A549 (cell line): Measurements from ENCODE around the gene RXRG. TPM values are rescaled to one million over a fixed set of nuclear protein-coding genes. Genes with fewer than 3 reads are reported as not detected.

Experiments
- ATAC-seq, 2 experiments: fragments of 200-7000 bp in 1 of 2; fragments of >200 bp in 1 of 2; cut with Nextera tagmentation in 1 of 2; cut with Tn5 transposase in 1 of 2; 3 replicates each; pipeline versions ENCODE4 v1.8.0 to v1.9.1; 2018 to 2020; ENCODE audit warnings: mild to moderate bottlenecking in 1 of 2, moderate library complexity in 1 of 2
- CTCF ChIA-PET: fragments of 300-600 bp; sonication (Branson Sonifier 250); formaldehyde crosslinking; extraction: SDS; loops from one replicate; lab custom pipeline; 2021; ENCODE audit warnings: antibody characterized with exemption, inconsistent platforms; lab: Yijun Ruan, JAX
- POLR2A ChIA-PET: fragments of 350-600 bp; formaldehyde crosslinking; extraction: SDS; loops from one replicate; lab custom pipeline; 2021; ENCODE audit warnings: antibody characterized with exemption, inconsistent platforms; lab: Yijun Ruan, JAX
- DNase-seq, 2 experiments: peaks; one replicate each; pipeline versions ENCODE4 v3.0.0 to v3.0.0-alpha.2; 2011 to 2016; ENCODE audit warnings: low read depth in 1 of 2, low spot score in 1 of 2
- FAIRE-seq: peaks from 2 replicates; lab custom pipeline; 2011; peaks lifted over from hg19 to GRCh38; lab: Jason Lieb, UNC
- H3K27ac ChIP-seq, 2 experiments: fragments of >200 bp; sonication (Bioruptor Twin); formaldehyde crosslinking; 3 replicates each; pipeline ENCODE4 v1.5.1; 2016 to 2017
- H3K4me1 ChIP-seq: fragments of >200 bp; sonication (Bioruptor Twin); formaldehyde crosslinking; 3 replicates; pipeline ENCODE4 v1.6.1; 2016
- H3K4me2 ChIP-seq: fragments of >200 bp; sonication (Bioruptor Twin); formaldehyde crosslinking; 3 replicates; pipeline ENCODE4 v1.6.1; 2016
- H3K4me3 ChIP-seq: fragments of >200 bp; sonication (Bioruptor Twin); formaldehyde crosslinking; 3 replicates; pipeline ENCODE4 v1.5.1; 2016
- H3K9me3 ChIP-seq: fragments of >200 bp; sonication (Bioruptor Twin); formaldehyde crosslinking; 3 replicates; pipeline ENCODE4 v1.6.1; 2016
- ATOH8 ChIP-seq: fragments of 250-450 bp; sonication (Bioruptor Pico); IDR thresholded peaks from 2 replicates; pipeline ENCODE4 v1.5.0; 2020; ENCODE audit warnings: low read depth, mild to moderate bottlenecking, moderate library complexity
- BCL3 ChIP-seq: fragments of >200 bp; sonication (Bioruptor Twin); formaldehyde crosslinking; IDR thresholded peaks from 3 replicates; pipeline ENCODE4 v1.6.1; 2016
- BHLHE40 ChIP-seq: IDR thresholded peaks from 2 replicates; pipeline ENCODE4 v1.6.1; 2012; ENCODE audit warnings: low read depth, low read length, inconsistent platforms
- CTCF ChIP-seq: fragments of >200 bp; sonication (Bioruptor Twin); formaldehyde crosslinking; IDR thresholded peaks from 3 replicates; pipeline ENCODE4 v1.5.1; 2016
- EHMT2 ChIP-seq: fragments of 200-600 bp; sonication (generic); IDR thresholded peaks from 2 replicates; pipeline ENCODE4 v1.6.1; 2016; ENCODE audit warnings: antibody characterized with exemption, low read depth, mild to moderate bottlenecking, moderate library complexity
- EP300 ChIP-seq, 2 experiments: fragments of >200 bp; sonication (Bioruptor Twin); formaldehyde crosslinking; IDR thresholded peaks; 2 replicates in 1 of 2; 3 replicates in 1 of 2; pipeline ENCODE4 v1.6.1; 2016 to 2017
- FOSL2 ChIP-seq, 2 experiments: fragments of 450-650 bp in 1 of 2; fragments of >200 bp in 1 of 2; sonication (Bioruptor Twin) in 1 of 2; formaldehyde crosslinking; IDR thresholded peaks; 2 replicates each; pipeline versions ENCODE4 v1.5.0 to v1.6.1; 2016 to 2020; ENCODE audit warnings: mild to moderate bottlenecking in 1 of 2, moderate library complexity in 1 of 2
- FOXS1 ChIP-seq: fragments of 250-450 bp; sonication (Bioruptor Pico); IDR thresholded peaks from 2 replicates; pipeline ENCODE4 v1.5.0; 2020; ENCODE audit warnings: mild to moderate bottlenecking, moderate library complexity
- GATA3 ChIP-seq: IDR thresholded peaks from 2 replicates; pipeline ENCODE4 v1.6.1; 2012; ENCODE audit warnings: borderline replicate concordance
- HOXA7 ChIP-seq: fragments of 250-450 bp; sonication (Bioruptor Pico); IDR thresholded peaks from 2 replicates; pipeline ENCODE4 v1.5.0; 2020; ENCODE audit warnings: mild to moderate bottlenecking, moderate library complexity
- HOXB13 ChIP-seq: fragments of 250-450 bp; sonication (Bioruptor Pico); IDR thresholded peaks from 2 replicates; pipeline ENCODE4 v1.5.0; 2020; ENCODE audit warnings: low read depth, mild to moderate bottlenecking, moderate library complexity
- HOXB5 ChIP-seq: fragments of 250-450 bp; sonication (Bioruptor Pico); IDR thresholded peaks from 2 replicates; pipeline ENCODE4 v1.5.0; 2020; ENCODE audit warnings: mild to moderate bottlenecking, moderate library complexity
- JUN ChIP-seq, 2 experiments: fragments of >200 bp; sonication (Bioruptor Twin); formaldehyde crosslinking; IDR thresholded peaks; 2 replicates in 1 of 2; 3 replicates in 1 of 2; pipeline ENCODE4 v1.6.1; 2016 to 2017
- JUNB ChIP-seq: fragments of >200 bp; sonication (Bioruptor Twin); formaldehyde crosslinking; IDR thresholded peaks from 2 replicates; pipeline ENCODE4 v1.6.1; 2016
- MAZ ChIP-seq: fragments of 150-350 bp; IDR thresholded peaks from 2 replicates; pipeline ENCODE4 v1.6.1; 2014; ENCODE audit warnings: antibody characterized with exemption, low read depth, low read length, borderline replicate concordance
- NFE2L2 ChIP-seq: fragments of 150-350 bp; conservative IDR thresholded peaks from 2 replicates; pipeline ENCODE4 v1.6.1; 2014; ENCODE audit warnings: low read length
- NPAS2 ChIP-seq: fragments of 250-450 bp; sonication (Bioruptor Pico); IDR thresholded peaks from 2 replicates; pipeline ENCODE4 v1.8.0; 2022; ENCODE audit warnings: mild to moderate bottlenecking, moderate library complexity, borderline replicate concordance
- PHF8 ChIP-seq: fragments of 200-600 bp; sonication (generic); IDR thresholded peaks from 2 replicates; pipeline ENCODE4 v1.6.1; 2016; ENCODE audit warnings: low read depth, mild to moderate bottlenecking, antibody characterized with exemption, moderate library complexity, borderline replicate concordance
- RCOR1 ChIP-seq: fragments of 150-350 bp; IDR thresholded peaks from 2 replicates; pipeline ENCODE4 v1.6.1; 2014; ENCODE audit warnings: antibody characterized with exemption, low read length, low read depth
- RFX5 ChIP-seq: fragments of 450-650 bp; IDR thresholded peaks from 2 replicates; pipeline ENCODE4 v1.7.1; 2014; ENCODE audit warnings: antibody characterized with exemption, mild to moderate bottlenecking, moderate library complexity
- TFCP2L1 ChIP-seq: fragments of 250-450 bp; sonication (Bioruptor Pico); IDR thresholded peaks from 2 replicates; pipeline ENCODE4 v1.5.0; 2021; ENCODE audit warnings: mild to moderate bottlenecking
- TP53 ChIP-seq: fragments of 250-450 bp; sonication (Bioruptor Pico); IDR thresholded peaks from 2 replicates; pipeline ENCODE4 v1.5.0; 2021; ENCODE audit warnings: mild to moderate bottlenecking, moderate library complexity
- USF2 ChIP-seq: fragments of 450-650 bp; IDR thresholded peaks from 2 replicates; pipeline ENCODE4 v1.6.1; 2014; ENCODE audit warnings: antibody characterized with exemption
- ZNF302 ChIP-seq: fragments of 250-450 bp; sonication (Bioruptor Pico); IDR thresholded peaks from 2 replicates; pipeline ENCODE4 v1.9.0; 2021; ENCODE audit warnings: inconsistent platforms, mild to moderate bottlenecking, moderate library complexity
- WGBS: methylation state at CpG from one replicate; pipeline ENCODE4 v1.1.6; 2017; ENCODE audit errors: missing lambda C conversion rate; 5-methylcytosine and 5-hydroxymethylcytosine counted together
- polyA plus RNA-seq, 4 experiments: library from polyadenylated mRNA; depleted of rRNA in 3 of 4; stranded (reverse); fragments of >200 nt; fragmentation: RNase III in 1 of 4; extraction: RNeasy Plus Mini Kit Qiagen cat#74134 plus additional on column Dnase treatment in 1 of 4; gene quantifications; 2 replicates in 3 of 4; 3 replicates in 1 of 4; pipeline ENCODE4 v1.2.3, GENCODE V29; 2011 to 2017
- TF ChIP-seq, protein P1 (sequence below): IDR thresholded peaks from 2 replicates; pipeline ENCODE4 v1.6.1; 2012; ENCODE audit warnings: low read depth, borderline replicate concordance
- TF ChIP-seq, protein P2 (sequence below): IDR thresholded peaks from 2 replicates; pipeline ENCODE4 v1.6.1; 2012
- TF ChIP-seq, protein P3 (sequence below): fragments of >200 bp; sonication (Bioruptor Twin); formaldehyde crosslinking; IDR thresholded peaks from 2 replicates; pipeline ENCODE4 v1.6.1; 2016

RXRG gene
- polyA plus RNA-seq, 2 of the 4 experiments (the other 2 are of a cell fraction): not detected

DNA sequence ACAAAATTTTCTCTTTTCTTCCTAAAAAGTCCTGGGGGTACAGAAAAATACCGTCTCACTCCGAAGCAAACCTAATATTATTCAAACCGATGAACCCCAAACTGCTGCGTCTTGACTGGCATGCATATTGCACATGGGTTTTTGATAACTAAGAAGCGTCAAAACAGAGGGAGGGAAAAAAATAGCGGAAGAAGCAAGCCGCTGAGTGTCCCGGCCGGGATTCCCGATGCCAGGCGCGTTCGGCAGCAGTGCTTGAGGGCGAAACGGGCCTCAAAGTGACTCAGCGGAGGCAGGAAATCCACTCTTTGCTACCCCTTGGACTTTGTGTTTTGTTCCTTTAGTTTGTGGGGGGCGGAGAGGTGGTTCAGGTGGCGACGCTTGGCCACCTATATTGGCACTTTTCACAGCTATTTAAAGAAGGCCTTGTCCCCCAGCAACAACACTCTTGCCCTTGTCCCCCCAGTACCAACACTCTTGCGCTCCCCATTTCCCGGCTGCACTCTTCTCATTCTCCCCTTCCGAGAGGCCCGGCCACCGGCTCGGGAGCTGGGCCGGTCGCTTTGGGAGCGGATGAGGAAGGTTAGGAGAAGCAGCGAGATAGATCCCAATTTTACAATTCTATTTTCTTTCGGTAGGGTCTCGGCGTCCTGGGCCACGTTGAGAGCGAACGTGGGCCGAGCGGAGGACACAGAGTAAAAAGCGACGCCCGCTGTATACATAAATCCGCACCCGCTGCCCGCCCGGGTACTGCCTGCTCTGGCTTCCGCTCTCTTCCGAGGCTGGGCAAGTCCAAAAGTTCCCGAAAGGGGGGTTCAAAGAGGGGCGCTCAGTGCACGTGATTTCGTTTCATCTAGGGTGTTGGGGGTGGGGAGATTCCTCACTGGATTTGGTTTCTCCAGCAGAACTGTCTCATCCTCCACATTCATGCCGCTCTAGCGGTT lies 90.9 kb downstream of the RXRG start:
- Histone ChIP-seq H3K9me3 (no peaks in the 10 kb centered on the region), H3K4me3 (no peak overlapping the region), H3K4me1 (peaks cover 3% of the 10 kb centered on the region; the same call in 1 of the 3 replicates), H3K27ac (no peak overlapping the region), H3K4me2 (no peak overlapping the region)
- DNase-seq (no peak), FAIRE-seq (no peak), ATAC-seq (no peak)
- no peak for TF ChIP-seq JUN (IDR thresholded peaks at IDR 0.05)
- TF ChIP-seq BHLHE40: no peak
- TF ChIP-seq HOXA7 (CRISPR knock-in tag): no peak
- TF ChIP-seq NPAS2 (CRISPR knock-in tag): no peak
- TF ChIP-seq HOXB5 (CRISPR knock-in tag): no peak
- TF ChIP-seq TP53: no peak
- TF ChIP-seq ATOH8: no peak
- TF ChIP-seq EHMT2: no peak
- TF ChIP-seq FOXS1: no peak
- TF ChIP-seq, protein P1, sequence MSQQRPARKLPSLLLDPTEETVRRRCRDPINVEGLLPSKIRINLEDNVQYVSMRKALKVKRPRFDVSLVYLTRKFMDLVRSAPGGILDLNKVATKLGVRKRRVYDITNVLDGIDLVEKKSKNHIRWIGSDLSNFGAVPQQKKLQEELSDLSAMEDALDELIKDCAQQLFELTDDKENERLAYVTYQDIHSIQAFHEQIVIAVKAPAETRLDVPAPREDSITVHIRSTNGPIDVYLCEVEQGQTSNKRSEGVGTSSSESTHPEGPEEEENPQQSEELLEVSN: no peak
- TF ChIP-seq, protein P2, sequence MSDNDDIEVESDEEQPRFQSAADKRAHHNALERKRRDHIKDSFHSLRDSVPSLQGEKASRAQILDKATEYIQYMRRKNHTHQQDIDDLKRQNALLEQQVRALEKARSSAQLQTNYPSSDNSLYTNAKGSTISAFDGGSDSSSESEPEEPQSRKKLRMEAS: no peak
- TF ChIP-seq GATA3: no peak
- TF ChIP-seq EP300 (IDR thresholded peaks at IDR 0.05): no peak
- TF ChIP-seq USF2: no peak
- TF ChIP-seq ZNF302 (CRISPR knock-in tag): no peak
- TF ChIP-seq RCOR1: no peak
- ChIA-PET POLR2A (no interaction called here), CTCF (interaction anchor here (0.6 to 2.0 kb wide), 2 partner anchors 13 to 15 kb away, joined by 3 to 6 read pairs; no protein-coding TSS in a partner anchor)
- WGBS: 51% methylated on average over 52 of the region's 52 CpGs

GRCh38 chr1:165352442-165353293 lies 92.3 kb downstream of the RXRG start:
- CTCF ChIA-PET: interaction anchor here (5.6 kb wide), 1 partner anchor 16 kb away, joined by 39 read pairs; no protein-coding TSS in a partner anchor
- H3K27ac ChIP-seq: no peak overlapping the region
- no peak overlapping the region for H3K4me3 ChIP-seq
- no peaks in the 10 kb centered on the region for H3K9me3 ChIP-seq
- no peak overlapping the region for H3K4me2 ChIP-seq
- 52% methylated on average over 59 of the region's 59 CpGs for WGBS
- ATAC-seq: peak in 1 of 2 experiments; percentile 16; a peak in 1 of 6 replicates
- POLR2A ChIA-PET: no interaction called here
- H3K4me1 ChIP-seq: peaks cover 3% of the 10 kb centered on the region; the same call in 1 of the 3 replicates
- no peak for DNase-seq
- FAIRE-seq: no peak
- TF ChIP-seq CTCF (no peak), ATOH8 (no peak), RFX5 (no peak), NFE2L2 (no peak), PHF8 (no peak), FOSL2 (IDR thresholded peaks at IDR 0.05) (no peak), FOSL2 (CRISPR knock-in tag; IDR thresholded peaks at IDR 0.05) (no peak), RCOR1 (no peak), MAZ (no peak), BCL3 (no peak), JUNB (no peak), TFCP2L1 (CRISPR knock-in tag) (no peak), EHMT2 (no peak), JUN (IDR thresholded peaks at IDR 0.05) (no peak), HOXB13 (CRISPR knock-in tag) (no peak)
- TF ChIP-seq, protein P3, sequence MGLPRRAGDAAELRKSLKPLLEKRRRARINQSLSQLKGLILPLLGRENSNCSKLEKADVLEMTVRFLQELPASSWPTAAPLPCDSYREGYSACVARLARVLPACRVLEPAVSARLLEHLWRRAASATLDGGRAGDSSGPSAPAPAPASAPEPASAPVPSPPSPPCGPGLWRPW: no peak
- TF ChIP-seq, protein P2: no peak
